Measurements from ENCODE around the gene LCN10. TPM values are rescaled to one million over a fixed set of nuclear protein-coding genes. Genes with fewer than 3 reads are reported as not detected.

The LCN10 gene
- total RNA-seq, 1 experiment from 2014 or later, result not detected

DNA sequence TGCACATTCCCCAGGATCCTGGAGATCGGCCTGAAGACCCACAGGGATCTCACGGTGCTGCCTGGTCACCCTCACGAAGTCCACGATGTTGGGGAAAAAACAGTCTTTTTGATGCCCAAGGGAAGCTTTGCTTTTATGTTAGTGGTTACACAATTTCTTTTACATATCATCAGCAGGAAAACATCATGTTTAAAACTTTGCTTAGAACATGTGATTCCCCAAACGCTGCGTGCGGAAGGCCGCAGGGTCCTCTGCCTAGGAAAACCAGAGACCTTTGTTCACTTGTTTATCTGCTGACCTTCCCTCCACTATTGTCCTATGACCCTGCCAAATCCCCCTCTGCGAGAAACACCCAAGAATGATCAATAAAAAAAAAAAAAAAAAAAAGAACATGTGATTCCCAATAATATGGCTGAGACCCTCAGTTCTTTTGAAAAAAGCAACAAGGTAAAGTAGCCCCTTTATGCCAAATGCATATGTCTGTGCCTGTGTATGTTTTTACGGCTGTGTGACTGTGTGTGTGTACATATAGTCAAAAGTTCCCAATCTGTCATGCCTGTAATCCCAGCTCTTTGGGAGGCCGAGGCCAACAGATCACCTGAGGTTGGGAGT, 44.0 kb downstream of the LCN10 start:
- intact Hi-C loops (cut with micrococcal nuclease), result no loop called here
- Mint-ChIP-seq H3K4me1 (ENCODE audit: insufficient read depth, unreplicated experiment) (peaks cover 16% of the 10 kb centered on the region), H3K27me3 (ENCODE audit: insufficient read depth, unreplicated experiment) (no peaks in the 10 kb centered on the region), H3K4me3 (ENCODE audit: unreplicated experiment) (no peak overlapping the region), H3K9me3 (ENCODE audit: unreplicated experiment) (no peaks in the 10 kb centered on the region), H3K36me3 (ENCODE audit: insufficient read depth, unreplicated experiment) (no peaks in the 10 kb centered on the region), H3K27ac (ENCODE audit: low read depth, unreplicated experiment) (no peak overlapping the region)
- ChIA-PET POLR2A (interaction anchor here (0.6 kb wide), 1 partner anchor 27 kb away, joined by 3 read pairs; no protein-coding TSS in a partner anchor), CTCF (interaction anchor here (0.6 kb wide), 2 partner anchors 12 to 210 kb away, joined by 3 read pairs; no protein-coding TSS in a partner anchor)
- TF ChIP-seq, protein P1, sequence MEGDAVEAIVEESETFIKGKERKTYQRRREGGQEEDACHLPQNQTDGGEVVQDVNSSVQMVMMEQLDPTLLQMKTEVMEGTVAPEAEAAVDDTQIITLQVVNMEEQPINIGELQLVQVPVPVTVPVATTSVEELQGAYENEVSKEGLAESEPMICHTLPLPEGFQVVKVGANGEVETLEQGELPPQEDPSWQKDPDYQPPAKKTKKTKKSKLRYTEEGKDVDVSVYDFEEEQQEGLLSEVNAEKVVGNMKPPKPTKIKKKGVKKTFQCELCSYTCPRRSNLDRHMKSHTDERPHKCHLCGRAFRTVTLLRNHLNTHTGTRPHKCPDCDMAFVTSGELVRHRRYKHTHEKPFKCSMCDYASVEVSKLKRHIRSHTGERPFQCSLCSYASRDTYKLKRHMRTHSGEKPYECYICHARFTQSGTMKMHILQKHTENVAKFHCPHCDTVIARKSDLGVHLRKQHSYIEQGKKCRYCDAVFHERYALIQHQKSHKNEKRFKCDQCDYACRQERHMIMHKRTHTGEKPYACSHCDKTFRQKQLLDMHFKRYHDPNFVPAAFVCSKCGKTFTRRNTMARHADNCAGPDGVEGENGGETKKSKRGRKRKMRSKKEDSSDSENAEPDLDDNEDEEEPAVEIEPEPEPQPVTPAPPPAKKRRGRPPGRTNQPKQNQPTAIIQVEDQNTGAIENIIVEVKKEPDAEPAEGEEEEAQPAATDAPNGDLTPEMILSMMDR (IDR thresholded peaks at IDR 0.05; ENCODE audit: unreplicated experiment), result no peak
- no peak for DNase-seq (ENCODE audit: unreplicated experiment)
- no TSS peak for BruUV-seq (replicated peaks)

DNA sequence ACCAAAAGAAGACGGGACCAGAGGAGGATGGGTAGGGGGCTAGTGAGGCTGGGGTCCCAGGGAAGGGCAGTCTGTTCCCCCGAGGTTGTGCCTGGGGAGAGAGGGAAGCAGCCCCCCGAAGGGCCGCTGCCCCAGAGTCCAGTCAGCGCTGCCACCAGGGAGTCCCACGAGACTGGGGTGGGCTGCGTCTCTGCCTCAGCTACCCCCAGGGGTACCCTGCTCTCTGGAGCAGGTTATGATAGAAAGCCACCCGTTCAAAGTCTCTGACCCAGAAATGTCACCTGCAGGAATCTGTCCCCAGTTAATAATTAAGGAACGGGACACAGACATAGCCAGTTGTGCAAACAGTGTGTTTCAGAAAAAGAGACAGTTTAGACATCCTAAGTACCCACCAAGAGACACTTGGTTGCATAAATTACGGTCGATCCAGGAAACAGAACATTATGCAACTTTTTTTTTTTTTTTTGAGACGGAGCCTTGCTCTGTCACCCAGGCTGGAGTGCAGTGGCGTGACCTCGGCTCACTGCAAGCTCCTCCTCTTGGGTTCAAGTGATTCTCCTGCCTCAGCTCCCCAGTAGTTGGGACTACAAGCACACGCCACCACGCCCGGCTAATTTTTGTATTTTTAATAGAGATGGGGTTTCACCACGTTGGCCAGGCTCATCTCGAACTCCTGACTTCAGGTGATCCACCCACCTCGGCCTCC, 44.8 kb downstream of the LCN10 start:
- no peaks in the 10 kb centered on the region for H3K9me3 Mint-ChIP-seq (ENCODE audit: unreplicated experiment)
- H3K27ac Mint-ChIP-seq (ENCODE audit: low read depth, unreplicated experiment), result no peak overlapping the region
- intact Hi-C loops (cut with micrococcal nuclease), result no loop called here
- no peaks in the 10 kb centered on the region for H3K36me3 Mint-ChIP-seq (ENCODE audit: insufficient read depth, unreplicated experiment)
- no peaks in the 10 kb centered on the region for H3K27me3 Mint-ChIP-seq (ENCODE audit: insufficient read depth, unreplicated experiment)
- TF ChIP-seq, protein P1 (IDR thresholded peaks at IDR 0.05; ENCODE audit: unreplicated experiment), result no peak
- H3K4me1 Mint-ChIP-seq (ENCODE audit: insufficient read depth, unreplicated experiment), result peaks cover 23% of the 10 kb centered on the region
- POLR2A ChIA-PET, result interaction anchor here (0.7 to 1.6 kb wide), 2 partner anchors 10 to 30 kb away, joined by 3 to 4 read pairs; no protein-coding TSS in a partner anchor
- H3K4me3 Mint-ChIP-seq (ENCODE audit: unreplicated experiment), result no peak overlapping the region
- no peak for DNase-seq (ENCODE audit: unreplicated experiment)
- CTCF ChIA-PET, result no interaction called here
- BruUV-seq (replicated peaks), result no TSS peak

DNA sequence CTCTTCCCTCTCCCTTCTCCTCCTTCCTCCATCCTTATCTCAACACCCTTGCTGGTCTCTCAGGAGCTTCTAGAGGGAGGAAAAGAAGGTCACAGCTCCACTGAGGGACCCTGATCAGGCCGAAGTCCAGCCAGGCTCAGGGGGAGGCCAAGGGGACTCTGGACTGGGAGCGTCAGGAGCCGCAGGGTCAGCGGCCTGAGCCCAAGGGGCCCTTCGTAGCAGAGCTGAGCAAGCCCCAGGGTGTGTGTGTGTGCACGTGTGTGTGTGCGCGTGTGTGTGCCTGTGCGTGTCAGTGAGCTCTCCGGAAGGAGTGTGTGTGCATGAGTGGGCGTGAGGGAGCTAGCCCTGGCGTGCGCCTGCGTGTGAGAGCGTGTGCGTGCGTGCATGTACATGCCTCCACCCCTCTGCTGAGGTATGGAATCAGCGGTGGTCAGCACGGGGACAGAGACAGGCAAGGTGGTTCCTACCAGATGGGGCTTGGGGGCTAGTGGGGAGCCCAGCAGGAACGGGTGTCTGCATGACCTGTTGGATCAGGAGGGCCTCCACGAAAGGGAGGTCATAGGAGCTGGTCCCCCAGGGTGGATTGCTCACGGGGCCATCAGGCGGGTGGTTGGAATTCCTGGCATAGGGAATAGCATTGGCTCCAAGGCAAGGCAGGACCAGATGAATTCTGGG, 45.5 kb downstream of the LCN10 start:
- intact Hi-C loops (cut with micrococcal nuclease), result no loop called here
- Mint-ChIP-seq H3K4me1 (ENCODE audit: insufficient read depth, unreplicated experiment) (peaks cover 25% of the 10 kb centered on the region), H3K9me3 (ENCODE audit: unreplicated experiment) (no peaks in the 10 kb centered on the region), H3K36me3 (ENCODE audit: insufficient read depth, unreplicated experiment) (no peaks in the 10 kb centered on the region), H3K4me3 (ENCODE audit: unreplicated experiment) (no peak overlapping the region), H3K27ac (ENCODE audit: low read depth, unreplicated experiment) (no peak overlapping the region), H3K27me3 (ENCODE audit: insufficient read depth, unreplicated experiment) (no peaks in the 10 kb centered on the region)
- ChIA-PET CTCF (interaction anchor here (1.8 kb wide), 1 partner anchor 30 kb away, joined by 5 read pairs; no protein-coding TSS in a partner anchor), POLR2A (interaction anchor here (0.7 to 1.6 kb wide), 2 partner anchors 11 to 31 kb away, joined by 3 to 4 read pairs; no protein-coding TSS in a partner anchor)
- DNase-seq (ENCODE audit: unreplicated experiment), result no peak
- no TSS peak for BruUV-seq (replicated peaks)
- TF ChIP-seq, protein P1 (IDR thresholded peaks at IDR 0.05; ENCODE audit: unreplicated experiment), result no peak

DNA sequence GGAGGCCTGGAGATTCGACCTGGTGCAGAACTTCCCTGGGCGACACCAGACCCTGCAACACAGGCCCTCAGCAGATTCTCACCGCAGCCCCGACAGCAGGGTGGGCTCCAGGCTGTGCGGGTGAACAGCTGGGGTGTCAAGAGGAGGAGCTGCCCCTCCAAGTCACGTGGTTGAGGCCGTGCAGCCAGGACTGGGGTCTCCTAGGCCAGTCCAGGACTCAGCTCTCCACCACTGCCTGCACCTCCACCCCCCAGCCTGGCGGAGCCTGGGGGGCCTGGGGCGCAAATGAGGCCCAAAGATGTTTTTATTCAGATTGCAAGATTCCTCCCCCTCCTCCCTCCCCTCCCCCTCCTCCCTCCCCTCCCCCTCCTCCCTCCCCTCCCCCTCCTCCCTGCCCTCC, 46.2 kb downstream of the LCN10 start:
- ChIA-PET POLR2A (interaction anchor here (0.6 to 1.6 kb wide), 2 partner anchors 31 to 226 kb away, joined by 3 to 4 read pairs; no protein-coding TSS in a partner anchor), CTCF (interaction anchor here (1.8 kb wide), 1 partner anchor 31 kb away, joined by 5 read pairs; no protein-coding TSS in a partner anchor)
- Mint-ChIP-seq H3K9me3 (ENCODE audit: unreplicated experiment) (no peaks in the 10 kb centered on the region), H3K27me3 (ENCODE audit: insufficient read depth, unreplicated experiment) (no peaks in the 10 kb centered on the region), H3K4me1 (ENCODE audit: insufficient read depth, unreplicated experiment) (peaks cover 25% of the 10 kb centered on the region), H3K36me3 (ENCODE audit: insufficient read depth, unreplicated experiment) (no peaks in the 10 kb centered on the region), H3K4me3 (ENCODE audit: unreplicated experiment) (no peak overlapping the region), H3K27ac (ENCODE audit: low read depth, unreplicated experiment) (no peak overlapping the region)
- no TSS peak for BruUV-seq (replicated peaks)
- no peak for DNase-seq (ENCODE audit: unreplicated experiment)
- intact Hi-C loops (cut with micrococcal nuclease), result no loop called here
- TF ChIP-seq, protein P1 (IDR thresholded peaks at IDR 0.05; ENCODE audit: unreplicated experiment), result no peak
